ES-I3 (cell line): ENCODE data around the gene SYT6.
"Not testable (repeated sequence)": the region's sequence is repeated elsewhere in the genome, so short reads cannot be mapped to it uniquely, and the experiment has no call there.

ENCODE experiments used
- H3K36me3 ChIP-seq: 2 replicates; pipeline ENCODE4 v1.6.1; 2013; ENCODE audit warnings: mild to moderate bottlenecking, low read length, control low read depth, moderate library complexity; ENCODE audit not compliant: insufficient read depth
- H3K4me1 ChIP-seq: 2 replicates; pipeline ENCODE4 v1.6.1; 2013; ENCODE audit warnings: mild to moderate bottlenecking, control low read depth, low read length; ENCODE audit not compliant: insufficient read depth
- H3K9ac ChIP-seq: 2 replicates; pipeline ENCODE4 v1.6.1; 2013; ENCODE audit warnings: low read depth, mild to moderate bottlenecking, low read length, moderate library complexity
- H3K9me3 ChIP-seq: 2 replicates; pipeline ENCODE4 v1.6.1; 2013; ENCODE audit warnings: mild to moderate bottlenecking, low read length, moderate library complexity; ENCODE audit not compliant: control insufficient read depth, insufficient read depth

Gene SYT6

DNA sequence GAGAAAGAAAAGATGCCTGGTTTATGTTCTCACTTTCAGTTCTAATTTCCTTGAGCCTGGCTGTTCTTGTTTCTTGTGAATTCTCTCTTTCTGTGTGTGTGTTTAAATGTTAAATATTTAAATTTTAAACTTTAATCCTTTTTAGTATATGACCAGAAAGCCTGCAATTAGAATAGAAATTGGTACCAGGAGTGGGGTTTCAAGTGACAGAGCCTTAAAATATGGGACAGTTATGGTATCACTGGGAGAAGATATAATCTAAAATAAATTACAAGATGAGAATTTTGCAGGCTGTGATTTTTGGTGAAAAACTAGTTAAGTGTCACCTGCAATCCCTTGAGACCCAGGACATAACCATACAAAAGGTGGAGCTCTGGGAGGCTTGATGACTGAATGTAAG is 81.4 kb downstream of the SYT6 start:
- peaks cover 26% of the 10 kb centered on the region for H3K9me3 ChIP-seq
- H3K36me3 ChIP-seq: no peaks in the 10 kb centered on the region
- H3K9ac ChIP-seq: no peak overlapping the region
- H3K4me1 ChIP-seq: peaks cover 24% of the 10 kb centered on the region

DNA sequence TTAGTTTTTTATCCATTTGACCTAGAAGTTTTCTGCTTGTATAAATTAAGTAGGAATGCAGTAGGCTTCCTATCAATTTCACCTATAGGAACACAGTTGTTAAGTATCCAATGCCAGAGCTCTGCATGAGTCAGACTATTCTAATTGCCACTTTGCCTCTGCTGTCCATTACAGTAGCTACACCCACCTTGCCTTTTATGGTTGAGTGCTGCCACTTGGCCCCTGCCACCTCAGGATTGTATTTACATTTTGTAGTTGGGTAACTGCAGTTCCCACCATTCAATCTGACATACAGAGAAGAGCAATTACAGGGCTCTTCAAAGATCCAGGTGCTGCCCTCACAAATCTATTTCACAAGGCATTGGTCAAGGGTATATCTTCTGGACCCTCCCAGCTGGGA is 83.9 kb downstream of the SYT6 start:
- H3K9me3 ChIP-seq: peaks cover 26% of the 10 kb centered on the region
- H3K4me1 ChIP-seq, H3K36me3 ChIP-seq, H3K9ac ChIP-seq: not testable (repeated sequence)

DNA sequence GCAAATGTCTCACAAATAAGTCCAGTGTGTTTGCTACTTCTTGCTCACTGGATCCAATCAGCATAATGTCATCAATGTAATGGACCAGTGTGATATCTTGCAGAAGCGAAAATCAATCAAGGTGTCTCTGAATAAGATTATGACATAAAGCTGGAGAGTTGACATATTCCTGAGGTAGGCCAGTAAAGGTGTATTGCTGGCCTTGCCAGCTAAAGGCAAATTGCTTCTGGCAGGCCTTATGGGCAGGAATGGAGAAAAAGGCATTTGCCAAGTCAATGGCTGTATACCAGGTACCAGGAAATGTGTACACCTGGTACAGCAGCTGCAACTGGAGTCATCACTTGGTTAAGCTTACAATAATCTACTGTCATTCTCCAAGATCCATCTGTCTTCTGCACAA is 85.0 kb downstream of the SYT6 start:
- peaks cover 23% of the 10 kb centered on the region for H3K9me3 ChIP-seq
- H3K36me3 ChIP-seq, H3K4me1 ChIP-seq, H3K9ac ChIP-seq: not testable (repeated sequence)

DNA sequence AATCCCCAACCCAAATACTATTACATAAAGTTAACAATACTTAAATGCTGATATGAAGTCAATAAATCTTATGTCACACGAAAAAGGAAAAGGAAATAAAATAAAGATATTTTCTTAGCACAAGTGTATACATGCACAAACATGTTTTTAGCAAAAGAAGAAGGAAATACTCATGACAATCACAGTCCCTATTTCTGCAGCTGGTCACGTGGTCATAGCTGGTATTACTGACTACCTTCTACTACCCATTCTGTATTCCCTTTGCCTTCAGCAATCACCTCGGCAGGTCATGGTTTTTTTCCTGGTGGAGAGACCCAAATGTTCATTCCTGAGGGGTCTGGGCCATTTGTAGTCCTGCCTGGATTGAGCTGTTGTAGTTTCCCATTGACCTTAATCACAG is 88.0 kb downstream of the SYT6 start:
- H3K9ac ChIP-seq, H3K9me3 ChIP-seq, H3K36me3 ChIP-seq, H3K4me1 ChIP-seq: not testable (repeated sequence)

DNA sequence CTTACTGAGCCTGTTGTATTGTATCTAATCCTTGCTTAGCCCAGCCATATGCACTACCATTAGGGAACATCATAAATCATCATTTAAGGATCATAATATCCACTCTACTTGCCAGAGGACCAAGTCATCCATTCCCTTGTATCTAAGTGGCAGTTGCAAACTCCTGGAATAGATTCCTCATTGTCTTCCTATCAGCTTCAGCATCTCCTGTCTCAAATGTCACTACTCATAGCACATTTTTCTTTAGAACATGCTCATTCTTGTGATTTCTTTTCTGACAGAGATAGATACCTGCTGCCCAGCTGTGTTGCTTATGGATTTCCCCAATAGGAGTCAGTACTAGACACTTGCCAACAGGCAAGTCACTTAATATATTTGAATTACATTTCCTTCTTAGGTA is 90.1 kb downstream of the SYT6 start:
- H3K9me3 ChIP-seq: peaks cover 7% of the 10 kb centered on the region
- H3K4me1 ChIP-seq: no peaks in the 10 kb centered on the region
- peaks cover 2% of the 10 kb centered on the region; the same call in 1 of the 2 replicates for H3K36me3 ChIP-seq
- H3K9ac ChIP-seq: no peak overlapping the region

DNA sequence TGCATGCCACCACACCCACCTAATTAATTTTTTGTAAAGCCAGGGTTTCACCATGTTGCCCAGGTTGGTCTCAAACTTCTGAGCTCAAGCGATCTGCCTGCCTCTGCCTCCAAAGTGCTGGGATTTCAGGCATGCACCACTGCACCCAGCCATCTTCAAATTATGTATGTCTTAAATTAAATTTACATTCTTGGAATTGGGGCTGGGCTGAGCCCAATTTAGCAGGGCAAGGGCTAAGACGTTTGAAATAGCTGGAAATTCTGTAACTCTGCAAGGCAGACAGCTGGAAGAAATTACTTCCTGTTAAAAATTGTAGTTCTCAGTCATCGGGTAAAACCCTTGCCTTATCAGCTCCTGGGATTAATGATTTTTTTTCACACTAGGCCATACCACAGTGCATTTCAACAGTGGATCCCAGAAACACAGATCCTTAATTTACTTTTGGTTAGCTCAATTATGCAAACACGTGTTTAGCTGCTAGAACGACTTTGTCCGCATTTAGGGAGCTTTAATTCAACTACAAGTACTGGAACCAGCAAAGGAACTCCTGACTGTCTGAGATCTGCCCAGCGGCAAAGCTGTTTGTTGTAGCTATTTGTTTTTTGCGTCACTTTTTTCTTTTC is 91.1 kb downstream of the SYT6 start:
- Histone ChIP-seq H3K4me1 (no peaks in the 10 kb centered on the region), H3K9ac (no peak overlapping the region), H3K36me3 (peaks cover 2% of the 10 kb centered on the region; the same call in 1 of the 2 replicates), H3K9me3 (peaks cover 7% of the 10 kb centered on the region)

DNA sequence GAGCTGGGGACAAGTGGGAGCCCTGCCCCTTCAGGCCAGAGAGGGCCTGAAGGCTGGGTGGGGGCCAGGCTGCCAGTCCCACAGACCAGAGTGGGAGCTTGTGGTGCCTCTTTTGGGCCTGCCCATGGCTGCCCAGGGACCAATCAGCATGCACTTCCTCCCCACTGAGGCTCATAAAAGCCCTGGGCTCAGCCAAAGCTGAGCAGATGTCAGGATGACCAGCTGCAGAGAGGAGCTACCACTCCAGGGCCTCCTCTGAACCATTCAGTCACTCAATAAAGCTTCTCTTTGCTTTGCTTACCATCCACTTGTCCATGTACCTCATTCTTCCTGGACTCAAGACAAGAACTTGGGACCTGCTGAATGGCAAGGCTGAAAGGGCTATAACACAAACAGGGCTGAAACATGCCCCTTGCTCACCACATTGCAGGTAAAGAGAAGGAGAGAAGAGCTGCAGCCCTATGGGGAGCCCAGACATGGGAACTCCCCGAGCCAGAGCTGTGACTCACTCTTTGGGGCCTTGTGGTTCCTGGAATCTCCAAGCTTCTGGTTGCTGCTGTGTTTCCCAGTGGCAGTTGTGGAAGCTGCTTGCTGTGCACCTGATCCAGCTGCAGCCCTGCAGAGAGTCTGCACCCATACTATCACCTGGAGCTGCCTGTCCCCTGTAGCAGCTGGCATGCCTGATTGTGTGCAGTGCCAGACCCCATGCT is 92.4 kb downstream of the SYT6 start:
- Histone ChIP-seq H3K9ac (no peak overlapping the region), H3K9me3 (peaks cover 7% of the 10 kb centered on the region), H3K4me1 (no peaks in the 10 kb centered on the region), H3K36me3 (peaks cover 2% of the 10 kb centered on the region; the same call in 1 of the 2 replicates)

DNA sequence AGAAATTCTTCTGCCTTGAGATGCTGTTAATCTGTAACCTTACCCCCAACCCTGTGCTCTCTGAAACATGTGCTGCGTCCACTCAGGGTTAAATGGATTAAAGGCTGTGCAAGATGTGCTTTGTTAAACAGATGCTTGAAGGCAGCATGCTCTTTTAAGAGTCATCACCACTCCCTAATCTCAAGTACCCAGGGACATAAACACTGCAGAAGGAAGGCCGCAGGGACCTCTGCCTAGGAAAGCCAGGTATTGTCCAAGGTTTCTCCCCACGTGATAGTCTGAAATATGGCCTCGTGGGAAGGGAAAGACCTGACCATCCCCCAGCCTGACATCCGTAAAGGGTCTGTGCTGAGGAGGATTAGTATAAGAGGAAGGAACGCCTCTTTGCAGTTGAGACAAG is 95.4 kb downstream of the SYT6 start:
- H3K36me3 ChIP-seq, H3K9ac ChIP-seq, H3K9me3 ChIP-seq, H3K4me1 ChIP-seq: not testable (repeated sequence)

DNA sequence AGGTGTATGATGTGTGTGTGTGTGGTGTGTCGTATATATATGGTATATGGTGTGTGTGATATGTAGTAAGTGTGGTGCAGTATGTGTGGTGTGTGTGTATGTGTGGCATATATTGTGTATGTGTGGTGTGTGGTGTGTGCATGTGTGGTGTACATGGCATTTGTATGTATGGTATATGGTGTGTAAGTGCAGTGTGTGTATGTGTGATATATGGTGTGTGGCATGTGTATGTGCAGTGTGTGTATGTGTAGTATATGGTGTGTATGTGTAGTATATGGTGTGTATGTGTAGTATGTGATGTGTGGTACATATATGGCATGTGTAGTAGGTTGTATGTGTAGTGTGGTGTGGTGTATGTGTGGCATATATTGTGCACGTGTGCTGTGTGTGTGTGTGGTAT is 99.5 kb downstream of the SYT6 start:
- H3K9ac ChIP-seq: no peak overlapping the region
- H3K4me1 ChIP-seq: no peaks in the 10 kb centered on the region
- H3K36me3 ChIP-seq: no peaks in the 10 kb centered on the region
- peaks cover 6% of the 10 kb centered on the region; the same call in 1 of the 2 replicates for H3K9me3 ChIP-seq

DNA sequence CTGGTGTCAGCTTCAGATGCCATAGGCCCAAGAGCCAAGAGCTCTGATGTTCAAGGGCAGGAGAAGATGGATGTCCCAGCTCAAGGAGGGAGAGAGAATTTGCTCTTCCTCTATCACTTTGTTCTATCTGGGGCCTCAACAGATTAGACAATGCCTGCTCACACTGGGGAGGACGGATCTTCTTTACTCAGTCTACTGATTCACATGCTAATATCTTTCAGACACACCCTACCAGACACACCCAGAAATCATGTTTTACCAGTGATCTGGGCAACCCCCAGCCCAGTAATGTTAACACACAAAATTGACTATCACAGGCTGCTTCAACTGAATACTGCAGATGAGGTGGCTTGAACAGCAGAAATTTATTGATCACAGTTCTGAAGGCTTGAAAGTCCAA is 105.4 kb downstream of the SYT6 start:
- Histone ChIP-seq H3K36me3 (no peaks in the 10 kb centered on the region), H3K9ac (no peak overlapping the region), H3K9me3 (peaks cover 16% of the 10 kb centered on the region; the same call in 1 of the 2 replicates), H3K4me1 (no peaks in the 10 kb centered on the region)

DNA sequence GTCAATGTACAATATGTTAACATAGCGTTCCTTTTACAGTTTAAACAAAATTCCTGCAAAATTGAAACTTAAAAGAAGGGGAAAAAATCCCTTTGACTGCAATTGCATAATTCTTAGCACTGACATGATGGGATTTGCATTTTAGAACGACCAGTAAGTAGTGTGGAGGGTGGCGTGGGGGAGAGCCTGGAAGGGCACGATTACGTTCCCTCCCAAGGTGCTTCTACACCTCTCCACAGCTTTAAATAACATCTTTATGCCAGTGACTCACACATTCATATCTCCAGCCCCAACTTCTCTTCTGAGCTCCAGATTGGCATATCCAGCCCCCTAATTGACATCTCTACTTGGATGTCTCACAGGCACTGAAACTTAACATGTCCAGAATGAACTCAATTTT is 110.1 kb downstream of the SYT6 start:
- H3K4me1 ChIP-seq: peaks cover 21% of the 10 kb centered on the region
- H3K36me3 ChIP-seq: no peaks in the 10 kb centered on the region
- peaks cover 10% of the 10 kb centered on the region; the same call in 1 of the 2 replicates for H3K9me3 ChIP-seq
- H3K9ac ChIP-seq: no peak overlapping the region

DNA sequence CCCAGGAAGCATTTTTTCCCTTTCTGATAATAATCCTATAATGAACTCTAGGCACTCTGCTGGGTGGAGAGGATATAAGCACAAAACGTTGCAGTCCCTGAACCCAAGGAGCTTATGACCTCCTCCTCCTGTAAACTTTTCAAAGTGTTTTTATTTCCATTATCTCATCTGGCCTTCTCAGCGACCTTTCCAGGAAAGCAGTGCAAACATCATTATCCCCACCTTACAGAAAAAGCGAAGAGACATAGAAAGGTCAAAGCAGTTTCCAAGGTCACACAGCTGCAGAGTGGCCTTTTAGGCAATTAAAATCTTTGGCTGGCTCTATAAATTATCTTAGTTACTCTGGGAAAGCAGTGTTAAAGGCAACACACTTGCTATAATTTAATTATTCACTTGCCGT is 110.6 kb downstream of the SYT6 start:
- Histone ChIP-seq H3K36me3 (no peaks in the 10 kb centered on the region), H3K9ac (no peak overlapping the region), H3K4me1 (peaks cover 25% of the 10 kb centered on the region), H3K9me3 (peaks cover 10% of the 10 kb centered on the region; the same call in 1 of the 2 replicates)

DNA sequence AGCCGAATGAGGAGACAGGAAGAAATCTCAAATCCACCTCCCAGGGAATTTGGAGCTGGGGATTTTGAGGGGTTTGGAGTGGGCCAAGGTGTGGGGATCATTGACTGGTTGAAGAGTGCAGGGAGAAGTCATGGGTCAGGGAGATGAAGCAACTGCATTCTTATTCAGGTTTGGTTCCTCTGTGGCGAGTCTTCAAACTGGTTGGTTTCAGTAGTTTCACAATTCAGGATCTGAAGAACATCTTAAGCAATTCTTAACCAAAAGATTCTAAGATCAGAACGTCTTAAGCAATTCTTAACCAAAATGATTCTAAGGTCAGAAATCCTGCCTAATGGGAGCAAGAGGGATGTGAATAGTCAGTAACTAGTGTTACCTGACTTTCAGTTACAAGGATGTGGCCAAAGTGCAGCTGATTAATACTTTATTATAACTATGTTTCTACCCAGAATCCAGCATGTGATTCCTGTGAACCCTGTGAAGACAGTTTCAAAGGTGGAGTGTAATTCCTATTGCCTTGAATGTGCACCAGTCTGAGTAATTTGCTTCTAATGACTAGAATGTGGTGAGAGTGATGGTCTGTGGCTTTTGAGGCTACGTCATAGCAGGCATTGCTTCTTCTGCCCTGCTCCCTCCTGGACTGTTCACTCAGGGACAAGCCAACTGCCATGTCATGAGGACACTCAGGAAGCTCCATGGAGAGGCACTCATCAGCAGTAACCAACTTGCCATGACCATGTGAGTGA is 113.2 kb downstream of the SYT6 start:
- Histone ChIP-seq H3K36me3 (no peaks in the 10 kb centered on the region), H3K4me1 (peaks cover 44% of the 10 kb centered on the region), H3K9ac (no peak overlapping the region), H3K9me3 (no peaks in the 10 kb centered on the region)
